GM13977 (cell line): Measurements from ENCODE around the gene BTBD7.
"Not testable (repeated sequence)": the region's sequence is repeated elsewhere in the genome, so short reads cannot be mapped to it uniquely, and the experiment has no call there.

Experiments used
- DNase-seq: peaks from one replicate; pipeline ENCODE4 v3.0.0; 2012; ENCODE audit warnings: low spot score
- CTCF ChIP-seq: IDR thresholded peaks from 2 replicates; pipeline ENCODE4 v1.5.1; 2012; ENCODE audit warnings: mild to moderate bottlenecking, control low read depth; ENCODE audit not compliant: insufficient read depth; ENCODE audit errors: extremely low read depth, missing control alignments
- in situ Hi-C: fragments of 300-500 bp; cut with MboI; formaldehyde crosslinking; loops from one replicate; pipeline ENCODE4 v1.12.0; 2022; ENCODE audit warnings: low sequenced_read_pairs, low pct_unique_long_range_greater_than_20kb, mixed read lengths, inconsistent platforms; ENCODE audit not compliant: unreplicated experiment

The BTBD7 gene

GRCh38 chr14:93332853-93333630, at the start of gene BTBD7:
Gene BTBD7 (minus strand): TSS chr14:93333036. CDS start chr14:93296051, 36,985 bp downstream.
- DNase-seq: peak; percentile 98
- in situ Hi-C loops: no loop called here
- no peak for TF ChIP-seq CTCF

GRCh38 chr14:93381644-93382043, 48.8 kb upstream of the BTBD7 start:
- TF ChIP-seq CTCF: peak; percentile 13
- peak; percentile 22 for DNase-seq
- in situ Hi-C loops: no loop called here

GRCh38 chr14:93379831-93380230, 47.0 kb upstream of the BTBD7 start:
- DNase-seq: no peak

GRCh38 chr14:93375673-93376156, 42.9 kb upstream of the BTBD7 start:
- no peak for TF ChIP-seq CTCF
- peak; percentile 43 for DNase-seq
- in situ Hi-C loops: no loop called here

More at GRCh38 chr14:93379831-93380230, 47.0 kb upstream of the BTBD7 start:
- no peak for TF ChIP-seq CTCF
- in situ Hi-C loops: no loop called here

GRCh38 chr14:93369713-93370266, 37.0 kb upstream of the BTBD7 start:
- TF ChIP-seq CTCF: no peak
- in situ Hi-C loops: no loop called here
- peak; percentile 27 for DNase-seq

- TF ChIP-seq CTCF: no peak
- no peak for DNase-seq
- in situ Hi-C loops: no loop called here
Measured at GRCh38 chr14:93368996-93369712, 36.3 kb upstream of the BTBD7 start.

- DNase-seq, in situ Hi-C loops: not testable (repeated sequence)
Measured at GRCh38 chr14:93354873-93355272, 22.0 kb upstream of the BTBD7 start.
